COR-L47 (cell line): ENCODE data around the gene C1QTNF5.
"Not testable (repeated sequence)": the region's sequence is repeated elsewhere in the genome, so short reads cannot be mapped to it uniquely, and the experiment has no call there.

Experiments used
- DNase-seq: peaks from one replicate; lab custom pipeline; 2025; lab: John Stamatoyannopoulos, UW

The C1QTNF5 gene, protein sequence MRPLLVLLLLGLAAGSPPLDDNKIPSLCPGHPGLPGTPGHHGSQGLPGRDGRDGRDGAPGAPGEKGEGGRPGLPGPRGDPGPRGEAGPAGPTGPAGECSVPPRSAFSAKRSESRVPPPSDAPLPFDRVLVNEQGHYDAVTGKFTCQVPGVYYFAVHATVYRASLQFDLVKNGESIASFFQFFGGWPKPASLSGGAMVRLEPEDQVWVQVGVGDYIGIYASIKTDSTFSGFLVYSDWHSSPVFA

DNA sequence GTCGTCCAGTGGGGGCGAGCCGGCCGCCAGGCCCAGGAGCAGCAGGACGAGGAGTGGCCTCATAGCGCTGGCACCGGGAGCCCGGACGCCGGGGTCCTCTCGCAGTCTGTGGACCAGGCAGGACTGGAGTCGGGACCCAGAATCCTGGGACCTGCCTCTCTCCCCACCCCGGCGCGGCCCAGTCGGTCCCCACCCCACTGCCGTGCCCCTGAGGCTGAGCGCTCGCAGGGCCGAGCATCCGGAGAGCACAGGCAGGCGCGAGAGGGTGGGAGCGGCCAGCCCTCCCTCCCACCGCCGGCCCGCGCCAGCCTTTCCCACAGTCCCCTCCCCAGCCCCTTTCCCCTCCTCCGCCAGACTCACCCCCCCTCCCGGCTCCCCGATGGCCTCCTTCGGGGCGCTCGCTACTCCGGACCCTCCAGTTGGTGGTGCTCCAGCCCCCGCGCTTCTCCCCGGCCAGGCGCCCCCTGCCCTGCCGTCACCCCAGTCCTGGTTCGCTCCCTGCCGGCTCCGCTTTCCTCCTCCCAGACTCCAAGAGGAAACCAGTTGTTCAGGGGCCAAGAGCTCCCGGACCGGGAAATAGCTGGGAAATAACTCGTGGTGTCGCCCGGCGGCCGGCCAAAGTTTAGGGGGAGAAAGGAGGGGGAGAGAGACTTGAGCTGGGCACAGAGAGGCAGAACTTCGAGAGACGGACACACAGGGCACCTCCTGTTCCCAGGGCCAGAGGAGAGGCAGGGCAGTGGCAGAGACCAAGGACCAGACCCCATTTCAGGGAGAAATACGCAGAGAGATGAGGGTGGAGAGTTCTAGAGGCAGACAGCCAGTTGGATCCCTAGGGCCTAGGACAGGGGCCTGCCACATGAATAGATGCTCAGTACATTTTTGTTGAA is at the start of gene C1QTNF5:
TSS of gene C1QTNF5 (minus strand) at position 549 of the 887 bp plus-strand sequence. CDS start at position 63, 486 bp downstream.
- DNase-seq: no peak

- DNase-seq: peak; percentile 21
Observed at GRCh38 chr11:119389611-119390254, 49.0 kb upstream of the C1QTNF5 start.

DNA sequence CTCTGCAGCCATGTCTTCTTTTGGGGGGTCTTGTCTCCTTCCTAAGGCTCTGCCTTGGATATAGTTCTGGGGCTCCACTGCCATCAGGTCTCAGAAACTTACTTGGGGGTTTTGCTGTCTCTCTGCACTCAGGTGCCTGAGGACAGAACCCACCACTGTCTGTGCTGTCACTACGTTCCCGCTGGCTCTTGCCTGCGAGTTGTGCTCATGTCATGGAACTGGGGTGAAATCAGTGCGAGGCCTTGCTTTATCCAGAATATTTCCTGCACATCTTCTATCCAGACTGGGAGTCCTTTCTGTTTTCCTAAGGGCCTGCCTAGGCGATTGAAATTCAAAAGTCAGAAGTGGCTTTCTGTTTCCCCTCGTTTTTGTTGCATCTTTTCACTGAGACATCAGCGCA is 47.4 kb upstream of the C1QTNF5 start:
- DNase-seq: no peak

DNA sequence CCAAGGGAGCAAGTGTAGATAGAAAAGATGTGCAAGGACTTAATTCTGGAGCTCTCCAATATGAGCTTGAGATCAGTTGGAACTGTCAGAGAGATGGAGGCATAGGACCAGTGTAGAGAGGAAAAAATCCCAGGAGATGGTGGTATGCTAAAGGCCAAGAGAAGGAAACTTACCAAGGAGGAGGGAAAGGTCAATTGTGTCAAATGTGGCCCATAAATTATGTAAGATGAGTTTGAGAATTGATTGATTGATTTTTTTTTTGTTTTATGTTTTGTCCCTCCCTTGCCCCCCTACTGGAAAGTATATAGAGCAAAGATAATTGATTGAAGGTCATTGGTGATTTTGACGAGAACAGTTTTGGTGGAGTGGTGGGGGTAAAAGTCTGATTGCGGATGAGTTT is 43.6 kb upstream of the C1QTNF5 start:
- no peak for DNase-seq

DNA sequence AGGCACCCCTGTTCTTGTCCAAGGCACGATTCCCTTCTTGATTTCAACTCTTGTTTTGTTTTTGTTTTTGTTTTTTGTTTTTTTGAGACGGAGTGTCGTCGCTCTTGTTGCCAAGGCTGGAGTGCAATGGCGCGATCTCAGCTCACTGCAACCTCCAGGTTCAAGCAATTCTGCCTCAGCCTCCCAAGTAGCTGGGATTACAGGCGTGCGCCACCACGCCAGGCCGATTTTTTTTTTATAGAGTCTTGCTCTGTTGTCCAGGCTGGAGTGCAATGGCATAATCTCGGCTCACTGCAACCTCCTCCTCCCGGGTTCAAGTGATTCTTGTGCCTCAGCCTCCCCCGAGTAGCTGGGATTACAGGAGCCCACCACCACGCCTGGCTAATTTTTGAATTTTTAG is 41.8 kb upstream of the C1QTNF5 start:
- not testable (repeated sequence) for DNase-seq

GRCh38 chr11:119382101-119382500 is 41.4 kb upstream of the C1QTNF5 start:
- no peak for DNase-seq

GRCh38 chr11:119381181-119381988 is 40.7 kb upstream of the C1QTNF5 start, which contains the start of gene USP2:
Gene USP2, minus strand, starts transcription at chr11:119381690. Its CDS starts 8,210 bp downstream, at chr11:119373480.
- DNase-seq: peak; percentile 94

DNA sequence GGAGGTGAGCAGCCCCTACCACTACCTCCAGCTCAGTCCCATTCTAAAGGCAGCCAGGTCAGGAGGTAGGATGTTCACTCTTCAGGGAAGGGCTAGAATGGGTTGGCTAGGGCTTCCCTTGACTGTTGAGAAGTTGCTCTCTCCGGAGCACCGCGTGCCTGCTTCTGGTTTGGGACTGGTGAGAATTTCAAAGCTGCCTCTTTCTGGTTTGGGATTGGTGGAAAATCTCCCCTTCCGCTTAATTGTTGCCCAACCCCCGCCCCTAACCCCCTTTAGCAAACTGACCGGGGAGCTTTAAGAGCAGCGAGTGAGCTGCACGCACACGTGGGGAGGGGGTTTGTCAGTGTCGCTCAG is 40.1 kb upstream of the C1QTNF5 start:
- no peak for DNase-seq

- DNase-seq: no peak
Observed at GRCh38 chr11:119380160-119380826, 39.6 kb upstream of the C1QTNF5 start.

- DNase-seq: no peak
Observed at GRCh38 chr11:119378851-119379465, 38.3 kb upstream of the C1QTNF5 start.

- no peak for DNase-seq
Observed at GRCh38 chr11:119377961-119378667, 37.4 kb upstream of the C1QTNF5 start.

DNA sequence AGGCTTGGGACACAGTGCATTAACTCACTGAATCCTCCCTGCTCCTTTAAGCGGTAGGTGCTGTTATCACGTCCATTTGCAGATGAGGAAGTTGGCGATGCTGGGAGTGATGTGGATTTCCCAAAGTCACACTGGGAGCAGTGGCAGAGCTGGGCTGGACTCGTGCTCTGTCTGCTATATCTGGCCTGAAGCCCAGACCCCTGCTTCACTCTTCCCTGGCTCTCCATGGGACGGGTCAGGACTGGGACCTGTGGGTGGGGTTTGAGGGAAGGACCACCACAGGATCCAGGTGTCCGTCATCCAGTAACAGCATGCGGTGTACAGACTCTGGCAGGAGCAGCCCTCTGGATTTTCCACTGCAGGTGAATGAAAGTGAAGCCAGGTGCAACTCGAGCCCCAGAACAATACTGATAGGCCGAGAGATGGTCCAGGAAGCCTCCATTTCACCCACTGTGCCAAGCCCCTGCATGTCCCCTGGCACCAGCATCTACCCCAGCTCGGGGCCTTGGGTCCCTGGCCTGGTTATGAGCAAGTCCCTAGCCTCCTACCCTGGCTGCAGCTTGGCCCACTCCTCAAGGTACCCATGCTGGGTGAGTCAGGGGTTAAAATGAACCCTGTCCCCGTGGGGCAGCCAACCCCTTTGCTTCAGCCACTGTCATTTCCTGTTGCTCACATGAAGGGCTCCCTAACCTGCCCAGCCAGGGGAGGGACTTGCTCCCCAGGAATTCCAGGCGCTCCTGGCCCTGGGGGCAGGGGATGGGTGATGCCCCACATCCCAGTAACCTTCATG is 36.6 kb upstream of the C1QTNF5 start:
- no peak for DNase-seq

GRCh38 chr11:119376197-119376847 is 35.6 kb upstream of the C1QTNF5 start:
- peak; percentile 90 for DNase-seq

DNA sequence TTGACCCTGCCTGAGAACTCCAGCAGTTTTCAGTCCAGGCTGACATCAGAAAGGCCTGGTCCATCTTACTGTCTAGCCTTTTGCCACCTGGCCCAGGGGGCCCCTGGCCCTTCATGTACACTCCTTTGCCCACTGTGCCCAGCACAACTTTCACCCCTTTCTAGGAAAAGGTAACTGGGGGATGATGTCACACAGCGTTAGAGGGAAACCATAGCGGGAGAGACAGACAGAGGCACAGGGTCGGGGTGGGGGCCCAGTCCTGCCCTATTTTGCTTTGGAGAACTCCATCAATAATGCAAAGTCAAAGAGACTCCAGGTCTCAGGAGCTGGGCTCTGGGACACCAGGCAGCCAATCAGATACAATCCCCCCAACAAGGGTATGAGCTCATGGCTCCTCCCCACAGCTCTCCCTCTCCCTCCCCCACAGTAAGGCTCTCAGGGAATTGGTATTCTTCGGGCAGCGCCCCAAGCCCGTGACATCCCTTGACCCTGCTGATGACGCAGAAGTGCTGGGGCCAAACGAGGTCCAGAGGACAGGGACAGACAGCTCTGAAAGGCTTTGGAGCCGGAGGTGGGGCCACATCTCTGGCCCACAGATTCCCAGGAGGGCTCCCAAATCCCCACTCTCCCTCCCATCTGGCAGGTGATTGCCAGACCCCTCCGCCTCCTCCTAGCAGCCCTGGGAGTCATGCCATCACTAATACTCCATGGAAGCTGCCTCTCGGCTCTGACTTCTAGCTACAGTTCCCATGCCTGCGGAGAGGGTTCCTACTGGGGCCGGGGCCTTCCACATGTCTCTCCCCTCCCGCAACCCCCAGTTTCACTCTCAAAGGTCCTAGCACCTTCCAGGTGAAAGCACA is 34.9 kb upstream of the C1QTNF5 start:
- DNase-seq: no peak

GRCh38 chr11:119374632-119375336 is 34.1 kb upstream of the C1QTNF5 start:
- DNase-seq: no peak

GRCh38 chr11:119373921-119374631 is 33.4 kb upstream of the C1QTNF5 start:
- DNase-seq: peak; percentile 64
